ENCODE results near the gene IL17RA. TPM values are rescaled to one million over a fixed set of nuclear protein-coding genes. Genes with fewer than 3 reads are reported as not detected.
A peak's percentile ranks its signal among the peaks of the same experiment; 100 is the strongest.

Gene IL17RA
- total RNA-seq, 1 donor = 6.2 TPM

DNA sequence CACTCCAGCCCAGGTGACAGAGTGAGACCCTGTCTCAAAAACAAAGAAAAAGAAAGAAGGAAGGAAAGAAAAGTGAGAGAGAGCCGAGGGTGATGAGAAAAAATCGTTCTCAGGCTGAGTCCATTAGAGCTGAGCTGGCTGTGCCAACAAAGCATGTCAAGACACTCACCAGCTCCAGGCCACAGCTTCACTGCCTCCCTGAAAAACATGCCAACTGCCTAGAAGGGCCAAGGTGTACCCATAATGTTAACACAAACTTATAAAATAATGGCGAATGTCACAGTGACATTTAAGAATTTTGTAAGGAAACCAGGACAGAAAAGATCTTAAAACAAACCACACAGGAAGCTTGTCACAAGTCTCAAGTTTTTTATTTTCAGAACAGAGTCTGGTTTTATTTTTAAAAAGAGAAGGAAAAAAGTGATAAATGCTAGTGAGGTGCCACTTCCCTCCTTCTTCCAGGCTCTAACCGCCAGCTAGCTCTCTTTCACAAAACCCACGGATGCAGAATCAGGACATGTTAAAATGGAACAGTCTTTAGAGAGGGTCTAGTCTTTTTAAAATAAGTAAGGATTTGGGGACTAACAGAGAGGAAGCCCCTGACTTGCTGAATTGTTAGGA lies 31.3 kb downstream of the IL17RA start:
- Histone ChIP-seq H3K9me3 (ENCODE audit: low read depth, low read length) (no peaks in the 10 kb centered on the region), H2AFZ (ENCODE audit: low read length) (no peak overlapping the region), H3K27ac (ENCODE audit: low read depth, low read length) (no peak overlapping the region), H3K79me2 (ENCODE audit: insufficient read depth, low read length) (no peaks in the 10 kb centered on the region), H3K4me3 (ENCODE audit: insufficient read depth, low read length) (no peak overlapping the region), H3K36me3 (ENCODE audit: insufficient read depth, low read length) (no peaks in the 10 kb centered on the region), H3K27me3 (ENCODE audit: insufficient read depth, low read length) (peaks cover 21% of the 10 kb centered on the region), H4K20me1 (ENCODE audit: insufficient read depth, low read length) (peaks cover 4% of the 10 kb centered on the region), H3K4me2 (ENCODE audit: insufficient read depth, low read length) (no peak overlapping the region), H3K4me1 (ENCODE audit: insufficient read depth, low read length) (no peaks in the 10 kb centered on the region)
- TF ChIP-seq, protein P1, sequence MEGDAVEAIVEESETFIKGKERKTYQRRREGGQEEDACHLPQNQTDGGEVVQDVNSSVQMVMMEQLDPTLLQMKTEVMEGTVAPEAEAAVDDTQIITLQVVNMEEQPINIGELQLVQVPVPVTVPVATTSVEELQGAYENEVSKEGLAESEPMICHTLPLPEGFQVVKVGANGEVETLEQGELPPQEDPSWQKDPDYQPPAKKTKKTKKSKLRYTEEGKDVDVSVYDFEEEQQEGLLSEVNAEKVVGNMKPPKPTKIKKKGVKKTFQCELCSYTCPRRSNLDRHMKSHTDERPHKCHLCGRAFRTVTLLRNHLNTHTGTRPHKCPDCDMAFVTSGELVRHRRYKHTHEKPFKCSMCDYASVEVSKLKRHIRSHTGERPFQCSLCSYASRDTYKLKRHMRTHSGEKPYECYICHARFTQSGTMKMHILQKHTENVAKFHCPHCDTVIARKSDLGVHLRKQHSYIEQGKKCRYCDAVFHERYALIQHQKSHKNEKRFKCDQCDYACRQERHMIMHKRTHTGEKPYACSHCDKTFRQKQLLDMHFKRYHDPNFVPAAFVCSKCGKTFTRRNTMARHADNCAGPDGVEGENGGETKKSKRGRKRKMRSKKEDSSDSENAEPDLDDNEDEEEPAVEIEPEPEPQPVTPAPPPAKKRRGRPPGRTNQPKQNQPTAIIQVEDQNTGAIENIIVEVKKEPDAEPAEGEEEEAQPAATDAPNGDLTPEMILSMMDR (IDR thresholded peaks at IDR 0.05; ENCODE audit: extremely low read depth, low read depth, low read length) = no peak
- DNase-seq (ENCODE audit: insufficient read length, low spot score, missing footprints) = peak; percentile 45

GRCh38 chr22:17116572-17117330 lies 32.0 kb downstream of the IL17RA start:
- no peaks in the 10 kb centered on the region for H3K4me1 ChIP-seq (ENCODE audit: insufficient read depth, low read length)
- no peaks in the 10 kb centered on the region for H3K9me3 ChIP-seq (ENCODE audit: low read depth, low read length)
- TF ChIP-seq, protein P1 (IDR thresholded peaks at IDR 0.05; ENCODE audit: extremely low read depth, low read depth, low read length) = no peak
- no peaks in the 10 kb centered on the region for H3K79me2 ChIP-seq (ENCODE audit: insufficient read depth, low read length)
- H3K27ac ChIP-seq (ENCODE audit: low read depth, low read length) = no peak overlapping the region
- H3K4me2 ChIP-seq (ENCODE audit: insufficient read depth, low read length) = no peak overlapping the region
- no peak overlapping the region for H3K4me3 ChIP-seq (ENCODE audit: insufficient read depth, low read length)
- H3K27me3 ChIP-seq (ENCODE audit: insufficient read depth, low read length) = peaks cover 26% of the 10 kb centered on the region
- H2AFZ ChIP-seq (ENCODE audit: low read length) = no peak overlapping the region
- peak; percentile 69 for DNase-seq (ENCODE audit: insufficient read length, low spot score, missing footprints)
- no peaks in the 10 kb centered on the region for H3K36me3 ChIP-seq (ENCODE audit: insufficient read depth, low read length)
- H4K20me1 ChIP-seq (ENCODE audit: insufficient read depth, low read length) = peaks cover under 1% of the 10 kb centered on the region

DNA sequence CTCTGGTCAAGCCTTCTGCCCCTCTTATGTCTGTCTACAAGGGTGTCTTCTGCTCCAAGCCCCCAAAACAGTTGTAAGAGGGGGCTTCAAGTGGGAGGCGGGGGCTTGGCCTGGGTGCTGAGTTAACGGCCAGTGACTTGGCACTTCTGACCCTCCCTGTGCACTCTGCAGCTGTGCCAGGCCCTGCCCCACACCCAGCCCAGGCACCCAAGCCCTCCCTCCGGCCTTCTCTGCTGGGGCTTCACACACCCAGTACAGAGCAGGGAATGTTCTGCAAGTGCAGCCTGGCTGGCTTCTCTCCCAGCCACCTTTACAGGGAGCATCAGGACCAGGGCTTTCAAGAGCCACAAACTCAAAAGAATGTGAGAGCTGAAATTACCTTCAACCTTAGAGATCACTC lies 32.6 kb downstream of the IL17RA start:
- H3K4me2 ChIP-seq (ENCODE audit: insufficient read depth, low read length) = no peak overlapping the region

DNA sequence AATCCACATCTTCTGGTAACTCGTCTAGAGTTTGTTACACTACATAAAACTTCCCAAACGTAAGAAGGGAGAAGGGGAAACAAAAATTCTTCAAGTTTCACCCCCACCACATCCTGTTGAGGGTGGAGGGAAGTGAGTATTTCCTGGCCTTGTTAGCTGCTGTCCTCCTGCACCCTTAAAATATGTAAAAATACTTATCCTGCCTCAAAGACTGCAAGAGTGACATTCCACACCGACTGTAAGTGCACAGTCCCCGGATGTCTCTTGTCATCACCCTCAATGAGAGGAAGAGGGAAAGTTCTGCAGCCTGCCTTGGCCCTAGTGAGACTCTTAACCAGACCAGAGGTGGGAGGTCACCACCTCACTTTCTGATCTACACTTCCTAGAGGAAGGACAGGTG lies 33.1 kb downstream of the IL17RA start:
- Histone ChIP-seq H3K4me2 (ENCODE audit: insufficient read depth, low read length) (no peak overlapping the region), H3K27me3 (ENCODE audit: insufficient read depth, low read length) (peaks cover 33% of the 10 kb centered on the region), H3K27ac (ENCODE audit: low read depth, low read length) (no peak overlapping the region), H2AFZ (ENCODE audit: low read length) (no peak overlapping the region), H3K9me3 (ENCODE audit: low read depth, low read length) (no peaks in the 10 kb centered on the region), H3K4me1 (ENCODE audit: insufficient read depth, low read length) (no peaks in the 10 kb centered on the region), H4K20me1 (ENCODE audit: insufficient read depth, low read length) (no peaks in the 10 kb centered on the region), H3K4me3 (ENCODE audit: insufficient read depth, low read length) (no peak overlapping the region), H3K79me2 (ENCODE audit: insufficient read depth, low read length) (no peaks in the 10 kb centered on the region), H3K36me3 (ENCODE audit: insufficient read depth, low read length) (no peaks in the 10 kb centered on the region)
- DNase-seq (ENCODE audit: insufficient read length, low spot score, missing footprints) = peak; percentile 15
- TF ChIP-seq, protein P1 (IDR thresholded peaks at IDR 0.05; ENCODE audit: extremely low read depth, low read depth, low read length) = no peak

More for the DNA sequence above, 32.6 kb downstream of the IL17RA start:
- no peaks in the 10 kb centered on the region for H4K20me1 ChIP-seq (ENCODE audit: insufficient read depth, low read length)
- no peaks in the 10 kb centered on the region for H3K4me1 ChIP-seq (ENCODE audit: insufficient read depth, low read length)
- TF ChIP-seq, protein P1 (IDR thresholded peaks at IDR 0.05; ENCODE audit: extremely low read depth, low read depth, low read length) = no peak
- no peak overlapping the region for H3K4me3 ChIP-seq (ENCODE audit: insufficient read depth, low read length)
- peak; percentile 75 for DNase-seq (ENCODE audit: insufficient read length, low spot score, missing footprints)
- no peak overlapping the region for H3K27ac ChIP-seq (ENCODE audit: low read depth, low read length)
- no peak overlapping the region for H2AFZ ChIP-seq (ENCODE audit: low read length)
- H3K79me2 ChIP-seq (ENCODE audit: insufficient read depth, low read length) = no peaks in the 10 kb centered on the region
- H3K27me3 ChIP-seq (ENCODE audit: insufficient read depth, low read length) = peaks cover 32% of the 10 kb centered on the region
- H3K36me3 ChIP-seq (ENCODE audit: insufficient read depth, low read length) = no peaks in the 10 kb centered on the region
- no peaks in the 10 kb centered on the region for H3K9me3 ChIP-seq (ENCODE audit: low read depth, low read length)

Data from osteoblast (primary cell).